Activated CD8-positive, alpha-beta T cell treated with anti-CD3 and anti-CD28 coated beads, Interleukin-2, amount 10 ng/mL, durations not matched to agents 7 days and 5 days (primary cell): ENCODE results near the gene LAIR2. TPM values are rescaled to one million over a fixed set of nuclear protein-coding genes. Genes with fewer than 3 reads are reported as not detected.
A peak's percentile ranks its signal among the peaks of the same experiment; 100 is the strongest.

Experiments used
- ATAC-seq: fragments of 150-1000 bp; cut with Tn5 transposase; one replicate; pipeline ENCODE4 v1.10.0; 2021; ENCODE audit warnings: moderate library complexity
- CTCF ChIA-PET: fragments of 350-600 bp; sonication (Branson Sonifier 250); formaldehyde crosslinking; loops from one replicate; lab custom pipeline; 2021; ENCODE audit warnings: antibody characterized with exemption; lab: Charles Lee
- POLR2A ChIA-PET: fragments of 350-600 bp; sonication (Branson Sonifier 250); formaldehyde crosslinking; loops from one replicate; lab custom pipeline; 2021; ENCODE audit warnings: antibody characterized with exemption; lab: Charles Lee
- DNase-seq: peaks from one replicate; pipeline ENCODE4 v3.0.0-alpha.2; 2020
- H3K27ac Mint-ChIP-seq: one replicate; pipeline ENCODE4 v1.8.0; 2021; ENCODE audit warnings: mild to moderate bottlenecking, mixed read lengths
- H3K27me3 Mint-ChIP-seq: one replicate; pipeline ENCODE4 v1.8.0; 2021; ENCODE audit warnings: low read depth, mixed read lengths
- H3K36me3 Mint-ChIP-seq: one replicate; pipeline ENCODE4 v1.8.0; 2021; ENCODE audit warnings: low read depth, mixed read lengths
- H3K4me1 Mint-ChIP-seq: one replicate; pipeline ENCODE4 v1.8.0; 2021; ENCODE audit warnings: low read depth, mixed read lengths
- H3K4me3 Mint-ChIP-seq: one replicate; pipeline ENCODE4 v1.8.0; 2021; ENCODE audit warnings: mild to moderate bottlenecking, mixed read lengths
- H3K9me3 Mint-ChIP-seq: one replicate; pipeline ENCODE4 v1.8.0; 2022; ENCODE audit warnings: mixed read lengths; ENCODE audit not compliant: insufficient read depth
- total RNA-seq, 2 experiments: library from RNA; stranded (reverse); gene quantifications; one replicate each; pipeline ENCODE4 v1.2.3, GENCODE V29; 2021

The LAIR2 gene, protein sequence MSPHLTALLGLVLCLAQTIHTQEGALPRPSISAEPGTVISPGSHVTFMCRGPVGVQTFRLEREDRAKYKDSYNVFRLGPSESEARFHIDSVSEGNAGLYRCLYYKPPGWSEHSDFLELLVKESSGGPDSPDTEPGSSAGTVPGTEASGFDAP
- total RNA-seq = 1 to 10 TPM; 1.4 to 1.6 TPM

DNA sequence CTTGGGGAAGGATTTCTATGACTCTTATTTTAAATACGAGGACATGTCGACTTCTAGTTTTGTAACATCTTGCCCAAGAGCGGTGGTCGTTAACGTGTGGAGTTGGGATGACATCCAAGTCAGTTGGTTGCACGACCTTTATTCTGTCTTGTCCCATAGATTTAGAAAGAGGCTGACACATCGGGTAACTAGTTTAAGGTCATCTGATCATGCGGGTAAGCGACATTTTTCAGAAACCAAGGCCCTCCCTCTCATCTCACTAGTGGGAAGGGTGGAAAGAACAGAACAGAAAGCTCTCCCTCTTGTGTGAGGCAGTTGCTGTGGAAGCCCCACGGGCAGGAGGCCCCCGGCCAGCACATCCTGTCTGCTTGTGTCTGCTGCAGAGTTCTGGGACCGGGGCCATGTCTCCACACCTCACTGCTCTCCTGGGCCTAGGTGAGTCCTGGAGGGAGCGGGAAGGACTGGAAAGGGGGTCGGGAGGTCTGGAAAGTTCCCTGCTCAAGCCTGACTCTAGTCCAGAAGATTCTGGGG is at the start of gene LAIR2:
Gene LAIR2 (plus strand): TSS at position 314 of the 531 bp plus-strand sequence. CDS start 88 bp downstream, at position 402.
- peak within 1 kb of the TSS; percentile 61 for H3K4me3 Mint-ChIP-seq
- no peaks in the 10 kb centered on the region for H3K9me3 Mint-ChIP-seq
- DNase-seq (peak; percentile 42), ATAC-seq (peak; percentile 67)
- H3K4me1 Mint-ChIP-seq = peaks cover 45% of the 10 kb centered on the region
- peaks cover 3% of the 10 kb centered on the region for H3K36me3 Mint-ChIP-seq
- ChIA-PET POLR2A (interaction anchor here (1.0 kb wide), 1 partner anchor 11 kb away, joined by 3 read pairs; no protein-coding TSS in a partner anchor), CTCF (interaction anchor here (0.9 kb wide), 1 partner anchor 171 kb away, joined by 3 read pairs; no protein-coding TSS in a partner anchor)
- peaks cover 16% of the 10 kb centered on the region for H3K27me3 Mint-ChIP-seq
- peak within 1 kb of the TSS; percentile 52 for H3K27ac Mint-ChIP-seq

GRCh38 chr19:54453921-54454780 is 48.5 kb upstream of the LAIR2 start:
- POLR2A ChIA-PET = interaction anchor here (0.5 to 1.3 kb wide), 3 partner anchors 8 to 36 kb away, joined by 3 to 4 read pairs (median 3); partner anchors contain the start of gene LENG9
- H3K4me1 Mint-ChIP-seq = peaks cover 31% of the 10 kb centered on the region
- no peaks in the 10 kb centered on the region for H3K27me3 Mint-ChIP-seq
- H3K4me3 Mint-ChIP-seq = no peak overlapping the region
- ATAC-seq (no peak), DNase-seq (no peak)
- H3K36me3 Mint-ChIP-seq = peaks cover 79% of the 10 kb centered on the region
- H3K9me3 Mint-ChIP-seq = no peaks in the 10 kb centered on the region
- H3K27ac Mint-ChIP-seq = no peak overlapping the region
- CTCF ChIA-PET = no interaction called here

DNA sequence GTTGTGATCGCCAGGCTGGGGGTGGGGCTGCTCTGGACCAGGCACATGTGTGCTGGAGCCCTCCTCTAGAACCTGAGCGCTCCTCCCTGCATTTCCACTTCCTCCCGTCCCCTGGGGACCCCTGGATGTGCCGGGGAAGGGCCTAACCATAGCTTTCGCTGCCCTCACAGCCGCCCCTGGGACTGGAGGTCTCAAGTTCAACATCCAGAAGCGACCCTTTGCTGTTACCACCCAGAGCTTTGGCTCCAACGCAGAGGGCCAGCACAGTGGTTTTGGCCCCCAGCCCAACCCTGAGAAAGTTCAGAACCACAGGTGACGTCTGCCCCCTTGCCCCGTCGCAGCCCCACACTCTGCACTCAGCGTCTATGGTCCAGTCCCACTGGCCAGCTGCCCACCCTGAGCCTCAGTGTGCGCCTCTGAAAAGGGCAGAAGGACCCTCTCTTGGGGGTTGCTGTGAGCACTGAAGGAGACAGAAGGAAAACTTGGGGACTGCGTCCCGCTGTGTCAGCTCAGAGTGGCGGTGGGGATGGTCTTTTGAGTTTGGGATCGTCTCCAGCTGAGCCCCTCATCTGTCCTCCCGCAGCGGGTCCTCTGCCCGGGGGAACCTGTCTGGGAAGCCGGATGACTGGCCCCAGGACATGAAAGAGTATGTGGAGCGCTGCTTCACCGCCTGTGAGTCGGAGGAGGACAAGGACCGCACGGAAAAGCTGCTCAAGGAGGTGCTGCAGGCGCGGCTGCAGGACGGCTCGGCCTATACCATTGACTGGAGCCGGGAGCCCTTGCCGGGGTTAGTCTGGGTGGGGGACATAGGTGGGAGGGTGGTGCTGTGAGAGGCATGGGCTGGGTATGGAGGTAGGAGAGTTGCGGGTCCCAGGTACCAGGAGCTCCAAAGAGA is 47.6 kb upstream of the LAIR2 start:
- DNase-seq (no peak), ATAC-seq (no peak)
- peaks cover 35% of the 10 kb centered on the region for H3K4me1 Mint-ChIP-seq
- no peaks in the 10 kb centered on the region for H3K9me3 Mint-ChIP-seq
- POLR2A ChIA-PET = no interaction called here
- H3K27ac Mint-ChIP-seq = no peak overlapping the region
- CTCF ChIA-PET = no interaction called here
- H3K4me3 Mint-ChIP-seq = no peak overlapping the region
- H3K27me3 Mint-ChIP-seq = no peaks in the 10 kb centered on the region
- H3K36me3 Mint-ChIP-seq = peaks cover 81% of the 10 kb centered on the region

DNA sequence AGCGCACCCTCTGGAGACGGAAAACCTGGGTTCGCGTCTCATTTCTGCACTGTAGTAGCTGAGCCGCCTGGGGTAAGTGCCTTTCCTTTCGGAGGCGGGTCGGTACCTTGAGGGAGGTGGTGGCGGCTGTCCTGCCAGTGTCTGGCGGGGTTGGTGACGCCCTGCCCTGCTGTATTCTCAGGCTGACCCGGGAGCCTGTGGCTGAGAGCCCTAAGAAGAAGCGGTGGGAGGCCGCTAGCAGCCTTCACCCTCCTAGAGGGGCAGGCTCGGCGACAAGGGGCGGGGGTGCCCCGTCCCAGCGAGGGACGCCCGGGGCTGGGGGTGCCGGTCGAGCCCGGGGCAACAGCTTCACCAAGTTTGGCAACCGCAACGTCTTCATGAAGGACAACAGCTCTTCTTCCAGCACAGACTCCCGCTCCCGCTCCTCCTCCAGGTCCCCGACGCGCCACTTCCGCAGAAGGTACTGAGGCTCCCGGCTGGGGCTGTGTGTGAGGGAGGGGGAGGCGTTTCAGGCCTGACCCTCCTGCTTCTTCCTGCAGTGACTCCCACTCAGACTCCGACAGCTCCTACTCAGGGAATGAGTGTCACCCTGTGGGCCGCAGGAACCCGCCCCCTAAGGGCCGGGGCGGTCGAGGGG is 46.7 kb upstream of the LAIR2 start:
- no peaks in the 10 kb centered on the region for H3K9me3 Mint-ChIP-seq
- ChIA-PET CTCF (no interaction called here), POLR2A (no interaction called here)
- H3K4me1 Mint-ChIP-seq = peaks cover 27% of the 10 kb centered on the region
- H3K27ac Mint-ChIP-seq = no peak overlapping the region
- ATAC-seq (no peak), DNase-seq (no peak)
- H3K36me3 Mint-ChIP-seq = peaks cover 77% of the 10 kb centered on the region
- H3K4me3 Mint-ChIP-seq = no peak overlapping the region
- no peaks in the 10 kb centered on the region for H3K27me3 Mint-ChIP-seq

- DNase-seq = no peak
- ChIA-PET CTCF (no interaction called here), POLR2A (no interaction called here)
- H3K36me3 Mint-ChIP-seq = peaks cover 76% of the 10 kb centered on the region
- no peak for ATAC-seq
- H3K9me3 Mint-ChIP-seq = no peaks in the 10 kb centered on the region
- no peaks in the 10 kb centered on the region for H3K27me3 Mint-ChIP-seq
- H3K27ac Mint-ChIP-seq = no peak overlapping the region
- H3K4me3 Mint-ChIP-seq = no peak overlapping the region
- peaks cover 24% of the 10 kb centered on the region for H3K4me1 Mint-ChIP-seq
Observed at GRCh38 chr19:54456423-54457373, 45.9 kb upstream of the LAIR2 start.

DNA sequence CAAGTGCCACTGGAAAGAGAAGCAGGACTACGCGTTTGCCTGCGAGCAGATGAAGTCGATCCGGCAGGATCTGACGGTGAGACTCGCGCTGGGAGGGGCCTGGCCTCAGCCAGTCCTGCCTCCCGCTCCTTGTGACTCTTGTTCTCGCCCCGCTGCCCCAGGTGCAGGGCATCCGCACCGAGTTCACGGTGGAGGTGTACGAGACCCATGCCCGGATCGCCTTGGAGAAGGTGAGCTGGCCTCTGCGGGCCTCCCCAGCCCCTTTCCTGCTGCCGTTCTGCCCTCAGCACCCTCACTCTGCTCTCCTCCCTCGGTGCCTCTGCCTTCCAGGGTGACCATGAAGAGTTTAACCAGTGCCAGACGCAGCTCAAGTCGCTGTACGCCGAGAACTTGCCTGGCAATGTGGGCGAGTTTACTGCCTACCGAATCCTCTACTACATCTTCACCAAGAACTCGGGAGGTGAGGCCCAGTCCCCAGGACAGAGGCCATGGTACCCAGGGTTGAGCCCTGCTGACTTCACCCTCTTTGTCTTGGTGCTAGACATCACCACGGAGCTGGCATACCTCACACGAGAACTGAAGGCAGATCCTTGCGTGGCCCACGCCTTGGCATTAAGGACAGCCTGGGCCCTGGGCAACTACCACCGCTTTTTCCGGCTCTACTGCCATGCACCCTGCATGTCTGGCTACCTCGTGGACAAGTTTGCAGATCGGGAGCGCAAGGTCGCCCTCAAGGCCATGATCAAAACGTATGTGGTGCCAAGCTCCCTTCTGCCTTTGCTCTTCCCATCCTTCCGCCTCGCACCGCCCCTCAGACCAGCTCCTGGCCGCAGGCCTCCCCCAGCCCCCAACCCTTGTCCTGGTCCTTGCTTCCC is 44.6 kb upstream of the LAIR2 start:
- peak overlapping the region; percentile 33 for H3K27ac Mint-ChIP-seq
- POLR2A ChIA-PET = interaction anchor here (2.9 kb wide), 1 partner anchor 9 kb away, joined by 15 read pairs; the partner anchor contains the start of gene LENG8
- no peaks in the 10 kb centered on the region for H3K9me3 Mint-ChIP-seq
- H3K4me3 Mint-ChIP-seq = no peak overlapping the region
- CTCF ChIA-PET = no interaction called here
- ATAC-seq (no peak), DNase-seq (no peak)
- H3K4me1 Mint-ChIP-seq = peaks cover 29% of the 10 kb centered on the region
- H3K36me3 Mint-ChIP-seq = peaks cover 71% of the 10 kb centered on the region
- H3K27me3 Mint-ChIP-seq = no peaks in the 10 kb centered on the region

DNA sequence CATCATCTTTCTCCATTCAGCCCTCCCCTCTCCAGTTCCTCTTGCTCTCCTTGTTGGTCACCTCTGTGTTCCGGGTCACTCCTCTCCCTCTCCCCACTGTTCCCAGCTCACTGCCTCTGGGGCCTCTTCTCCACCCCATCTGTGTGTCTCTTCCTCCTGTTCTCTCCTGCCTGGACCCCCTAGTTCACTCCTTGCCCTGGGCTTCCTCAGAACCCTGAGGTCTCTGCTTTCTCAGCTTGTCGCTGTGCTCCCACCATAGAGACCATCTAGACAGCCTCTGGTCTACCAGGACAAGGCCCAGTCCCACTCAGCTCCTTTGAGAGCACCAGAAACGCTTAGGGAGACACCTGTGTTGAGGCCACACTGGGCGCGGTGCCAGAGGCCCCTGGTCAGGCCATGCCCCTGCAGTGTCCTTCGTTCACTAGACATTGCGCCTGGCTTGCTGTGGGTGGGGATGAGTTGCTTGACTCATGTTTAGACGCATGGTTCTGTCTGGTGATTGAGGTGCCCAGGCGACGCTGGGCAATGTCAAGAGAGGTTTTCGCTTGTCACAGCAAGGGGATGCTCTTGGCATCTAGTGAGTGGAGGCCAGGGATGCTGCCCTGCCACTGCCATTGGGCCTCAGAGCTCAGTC is 43.9 kb upstream of the LAIR2 start:
- POLR2A ChIA-PET = interaction anchor here (2.9 kb wide), 1 partner anchor 10 kb away, joined by 15 read pairs; the partner anchor contains the start of gene LENG8
- Mint-ChIP-seq H3K27me3 (no peaks in the 10 kb centered on the region), H3K9me3 (no peaks in the 10 kb centered on the region), H3K4me1 (peaks cover 31% of the 10 kb centered on the region), H3K27ac (peak overlapping the region; percentile 33), H3K4me3 (no peak overlapping the region), H3K36me3 (peaks cover 64% of the 10 kb centered on the region)
- ATAC-seq = no peak
- no peak for DNase-seq
- CTCF ChIA-PET = no interaction called here

DNA sequence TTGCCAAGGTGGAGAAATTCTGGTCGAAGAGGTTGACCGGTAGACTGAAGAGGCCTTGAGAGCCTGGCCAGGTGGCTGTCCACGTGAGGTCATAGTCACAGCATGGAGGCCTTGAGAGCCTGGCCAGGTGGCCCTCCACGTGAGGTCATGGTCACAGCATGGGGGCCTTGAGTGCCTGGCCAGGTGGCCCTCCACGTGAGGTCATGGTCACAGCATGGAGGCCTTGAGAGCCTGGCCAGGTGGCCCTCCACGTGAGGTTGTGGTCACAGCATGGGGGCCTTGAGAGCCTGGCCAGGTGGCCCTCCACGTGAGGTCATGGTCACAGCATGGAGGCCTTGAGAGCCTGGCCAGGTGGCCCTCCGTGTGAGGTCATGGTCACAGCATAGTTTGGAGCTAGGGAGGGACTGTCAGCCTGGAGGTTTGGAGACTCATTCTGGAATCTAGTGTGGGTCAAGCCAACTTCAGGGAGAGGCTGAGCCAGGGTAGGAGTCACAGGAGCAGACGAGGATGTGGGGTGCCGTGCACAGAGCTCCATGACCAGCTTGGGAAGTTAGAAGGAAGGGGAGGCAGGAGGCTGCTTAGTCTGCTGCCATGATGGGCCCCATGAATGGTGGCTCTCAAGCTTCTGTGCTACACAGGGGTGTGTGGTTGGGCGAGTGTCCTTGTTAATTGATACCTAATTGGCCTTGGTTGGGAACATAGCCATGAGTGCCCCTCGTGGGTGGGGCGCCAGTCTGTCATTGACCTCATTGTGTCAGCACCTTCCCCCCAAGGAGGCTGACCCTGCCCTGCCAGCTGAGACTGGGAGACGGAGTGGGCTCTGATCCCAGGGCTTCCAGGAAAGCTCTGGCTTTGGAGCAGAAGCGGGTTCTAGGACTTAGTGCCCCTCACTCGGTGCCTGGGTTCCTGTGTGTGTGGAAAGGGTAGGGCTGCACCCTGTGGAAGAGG is 43.1 kb upstream of the LAIR2 start:
- ATAC-seq (no peak), DNase-seq (no peak)
- peak overlapping the region; percentile 61 for H3K27ac Mint-ChIP-seq
- H3K4me1 Mint-ChIP-seq = peaks cover 36% of the 10 kb centered on the region
- peaks cover 62% of the 10 kb centered on the region for H3K36me3 Mint-ChIP-seq
- no peak overlapping the region for H3K4me3 Mint-ChIP-seq
- ChIA-PET POLR2A (interaction anchor here (0.8 to 2.9 kb wide), 2 partner anchors 9 to 11 kb away, joined by 3 to 15 read pairs; partner anchors contain the start of gene LENG8), CTCF (no interaction called here)
- H3K9me3 Mint-ChIP-seq = no peaks in the 10 kb centered on the region
- H3K27me3 Mint-ChIP-seq = no peaks in the 10 kb centered on the region
